CD4-positive, alpha-beta T cell treated with Interferon alpha-2 for 1 hour (primary cell): ENCODE results near the gene MACROD2.

Experiments used
- DNase-seq, 2 donors: peaks; one replicate each; pipeline ENCODE4 v3.0.0-alpha.2; 2020 to 2022

Gene MACROD2

DNA sequence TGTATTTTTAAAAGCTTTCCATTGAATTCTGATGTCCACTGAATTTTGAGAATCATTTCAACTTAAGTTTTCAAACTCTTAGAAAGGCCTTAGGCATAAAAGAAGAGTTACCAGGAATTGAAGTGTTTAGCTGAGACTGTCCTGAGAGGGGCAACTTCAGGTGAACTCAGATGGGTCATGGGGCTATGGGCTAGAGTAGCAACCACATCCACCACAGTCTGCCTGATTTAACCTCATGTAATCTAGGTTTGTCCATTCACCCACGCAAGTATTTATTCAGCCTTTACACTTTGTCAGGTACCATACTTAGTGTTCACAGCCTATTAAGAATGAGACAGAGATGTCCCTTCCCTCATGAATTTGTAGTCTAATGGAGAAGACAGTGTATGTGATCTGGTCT is 2076.9 kb downstream of the MACROD2 start:
- DNase-seq, result no peak

DNA sequence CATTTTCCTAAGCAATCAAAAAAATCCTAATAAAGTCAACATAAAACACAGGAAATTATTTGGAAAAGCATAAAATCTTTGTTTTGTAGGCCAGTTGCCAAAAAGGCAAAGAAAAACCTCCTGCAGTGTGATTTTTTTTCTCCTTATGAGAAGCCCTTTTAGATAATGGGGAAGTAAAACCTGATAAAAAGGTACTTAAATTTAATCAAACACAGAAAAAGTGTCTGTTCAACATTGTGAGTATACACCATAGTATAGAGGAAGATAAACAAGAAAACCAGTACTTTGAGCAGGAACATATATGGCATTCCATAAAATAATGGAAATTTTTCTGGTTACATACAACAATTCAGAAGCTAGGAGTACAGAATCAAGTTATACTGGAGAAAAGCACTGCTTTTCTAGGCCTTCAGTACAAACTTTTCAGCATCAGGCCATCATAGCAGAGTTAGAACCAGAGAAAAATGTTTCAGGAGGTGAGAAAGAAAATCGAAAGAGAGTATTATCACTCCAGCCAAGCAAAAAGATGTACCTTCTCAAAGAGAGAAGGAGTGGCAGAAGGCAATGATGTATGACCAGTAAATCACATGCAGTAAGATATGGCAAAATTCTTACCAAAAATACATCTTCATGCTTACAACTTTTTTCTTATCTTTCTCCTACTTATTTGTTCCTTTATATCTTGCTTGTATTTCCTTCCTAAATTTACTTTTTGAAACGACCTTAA is 2083.0 kb downstream of the MACROD2 start:
- DNase-seq, result no peak

DNA sequence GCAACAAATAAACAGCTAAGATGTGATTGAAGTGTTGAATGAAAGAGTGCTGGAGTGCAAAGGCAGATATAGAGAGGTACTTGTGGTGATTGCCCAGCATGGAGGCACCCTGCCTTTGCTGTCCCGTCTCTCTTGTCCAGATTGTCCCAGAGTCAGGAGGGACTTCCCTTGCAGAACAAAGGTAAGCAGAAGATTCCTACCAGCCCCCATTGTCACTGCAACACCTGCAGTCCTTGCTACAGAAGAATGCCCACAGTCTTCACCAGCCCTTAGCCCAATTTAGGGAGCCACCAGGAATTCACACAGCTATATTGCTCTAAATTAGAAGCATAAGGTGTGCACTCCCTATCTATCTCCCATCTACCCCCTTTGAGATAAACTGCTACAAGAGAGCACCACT is 2086.1 kb downstream of the MACROD2 start:
- no peak for DNase-seq

DNA sequence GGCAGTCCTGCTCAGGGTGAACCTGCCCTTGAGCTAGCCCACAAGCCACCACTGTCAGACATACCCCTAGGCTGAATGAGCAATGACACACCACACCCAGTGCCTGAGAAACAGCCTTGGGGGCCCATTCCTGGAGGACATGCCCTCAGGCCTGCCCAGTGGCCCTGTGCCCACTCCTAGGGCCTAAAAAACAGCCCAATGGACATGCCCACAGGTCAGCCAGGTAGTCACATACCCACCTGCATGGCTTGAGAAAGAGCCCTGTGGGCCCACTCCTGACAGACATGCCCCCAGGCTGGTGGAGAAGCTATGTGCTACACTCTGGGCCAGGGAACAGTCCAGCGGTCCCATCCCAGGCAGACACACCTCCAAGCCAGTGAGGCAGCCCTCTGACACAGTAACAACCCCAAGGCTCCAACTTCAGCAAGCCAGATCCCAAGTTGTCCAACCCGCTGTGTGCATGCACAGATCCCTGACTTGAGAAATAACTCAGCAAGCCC is 2086.8 kb downstream of the MACROD2 start:
- no peak for DNase-seq

DNA sequence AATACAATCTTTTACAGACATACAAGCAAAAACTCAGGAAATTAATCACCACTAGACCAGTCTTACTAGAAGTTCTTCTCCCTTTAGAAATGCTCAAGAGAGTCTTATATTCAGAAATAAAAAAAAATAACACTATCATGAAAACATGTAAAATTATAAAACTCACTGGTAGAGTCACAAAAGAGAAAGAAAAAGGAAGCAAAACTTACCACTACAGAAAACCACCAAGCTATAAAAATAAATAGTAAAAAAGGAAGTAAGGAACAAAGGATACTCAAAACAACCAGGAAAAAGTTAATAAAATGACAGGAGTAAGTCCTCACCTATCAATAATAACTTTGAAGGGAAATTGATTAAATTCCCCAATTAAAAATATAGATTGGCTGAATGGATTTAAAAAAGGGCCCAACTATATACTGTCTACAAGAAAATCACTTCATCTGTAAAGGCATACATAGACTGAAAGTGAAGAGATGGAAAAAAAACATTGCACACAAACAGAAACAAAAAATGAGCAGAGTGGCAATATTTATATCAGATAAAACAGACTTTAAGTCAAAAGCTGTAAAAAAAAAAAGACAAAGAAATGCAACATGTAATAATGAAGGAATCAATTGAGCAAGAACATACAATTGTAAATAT is 2088.4 kb downstream of the MACROD2 start:
- no peak for DNase-seq

DNA sequence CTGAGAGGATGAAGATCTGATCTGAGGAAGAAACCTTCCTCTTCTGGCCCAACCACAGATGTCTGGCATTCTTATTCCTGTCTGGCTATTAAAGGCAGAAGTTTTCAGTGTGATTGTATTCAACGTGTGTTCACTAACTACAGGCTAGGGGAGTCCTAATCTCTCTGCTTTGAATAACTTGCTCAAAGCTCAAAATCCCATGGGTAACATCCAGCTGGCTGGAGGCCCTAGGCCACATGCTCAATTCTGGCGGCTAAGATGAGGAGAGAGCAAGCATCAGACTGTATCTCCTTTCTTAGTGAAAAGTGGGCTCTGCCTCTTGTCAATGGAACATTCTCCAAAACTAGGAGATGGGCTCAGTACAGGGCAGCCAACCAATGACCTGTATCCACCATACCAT is 2099.9 kb downstream of the MACROD2 start:
- no peak for DNase-seq

DNA sequence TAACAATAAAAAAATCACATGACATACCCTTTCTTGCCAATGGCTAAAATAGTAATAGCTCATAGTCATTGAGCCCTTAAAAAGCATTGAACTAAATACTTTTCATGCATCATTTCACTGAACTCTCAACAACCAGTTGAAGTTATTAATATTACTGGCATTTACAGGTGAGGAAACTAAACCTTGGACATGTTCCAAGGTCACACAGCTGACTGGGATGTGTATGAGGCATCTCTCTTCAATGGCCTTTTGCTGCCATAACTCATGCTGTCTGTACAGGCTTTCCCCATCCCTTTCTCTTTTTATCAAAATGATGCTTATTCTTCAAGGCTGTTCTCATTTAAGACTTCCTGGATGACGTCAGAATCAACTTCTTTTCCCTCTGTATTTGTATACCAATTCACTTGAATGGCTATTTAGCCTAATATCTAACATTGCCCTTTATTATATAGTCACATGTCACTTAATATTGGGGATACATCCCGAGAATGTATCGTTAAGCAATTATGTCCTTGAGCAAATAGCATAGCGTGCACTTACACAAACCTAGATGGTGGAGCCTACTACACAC is 2101.5 kb downstream of the MACROD2 start:
- DNase-seq, result no peak

DNA sequence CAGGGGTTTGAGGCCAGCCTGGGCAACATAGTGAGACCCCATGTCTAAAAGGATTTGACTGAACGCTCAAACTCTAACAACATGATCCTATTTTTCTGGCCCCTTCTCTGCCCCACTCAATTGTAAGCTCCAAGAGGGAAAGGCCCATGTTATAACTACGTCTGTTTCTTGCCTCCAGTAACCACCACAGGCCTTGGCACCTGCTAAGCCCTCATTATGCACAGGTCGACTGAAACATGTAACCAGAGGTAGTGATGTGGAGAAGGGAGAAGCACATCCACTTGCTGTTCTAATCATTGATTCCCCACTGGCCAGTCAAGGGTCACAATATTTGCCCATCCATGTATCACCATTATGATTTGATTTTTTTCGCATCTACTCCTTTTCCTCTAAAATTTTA is 2102.5 kb downstream of the MACROD2 start:
- DNase-seq, result no peak

DNA sequence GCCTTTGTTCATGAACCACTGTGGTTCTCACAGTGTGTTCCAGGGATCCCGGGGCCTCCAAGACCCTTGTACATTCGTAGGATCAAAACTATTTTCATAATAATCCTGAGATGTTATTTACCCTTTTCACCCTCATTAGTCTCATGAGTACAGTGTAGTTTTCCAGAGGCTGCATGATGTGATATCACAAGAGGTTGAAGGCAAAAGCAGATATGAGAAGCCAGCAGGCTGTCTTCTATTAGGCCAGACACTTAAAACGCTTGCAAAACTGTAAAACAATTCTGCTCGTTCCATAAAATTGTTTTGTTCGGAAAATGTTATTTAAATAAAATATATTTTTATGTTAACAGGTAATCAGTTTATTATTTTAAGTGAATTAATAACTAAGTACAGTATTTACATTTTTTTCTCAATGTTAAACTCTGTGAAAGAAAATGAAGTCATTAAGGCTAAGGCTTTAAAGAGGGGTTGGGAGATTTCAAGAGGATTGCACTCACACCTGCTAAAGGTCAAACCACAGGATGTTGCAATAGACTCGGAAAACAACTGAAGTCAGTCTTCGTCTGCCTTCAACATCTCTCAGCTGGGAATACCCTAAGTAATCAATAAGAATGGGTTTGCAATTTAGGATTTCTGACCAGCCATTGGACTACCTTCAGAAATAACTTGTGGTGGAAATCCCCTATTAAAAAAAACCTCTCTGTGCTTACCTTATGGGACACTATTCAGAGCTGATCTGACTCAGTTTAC is 2103.7 kb downstream of the MACROD2 start:
- DNase-seq, result no peak

DNA sequence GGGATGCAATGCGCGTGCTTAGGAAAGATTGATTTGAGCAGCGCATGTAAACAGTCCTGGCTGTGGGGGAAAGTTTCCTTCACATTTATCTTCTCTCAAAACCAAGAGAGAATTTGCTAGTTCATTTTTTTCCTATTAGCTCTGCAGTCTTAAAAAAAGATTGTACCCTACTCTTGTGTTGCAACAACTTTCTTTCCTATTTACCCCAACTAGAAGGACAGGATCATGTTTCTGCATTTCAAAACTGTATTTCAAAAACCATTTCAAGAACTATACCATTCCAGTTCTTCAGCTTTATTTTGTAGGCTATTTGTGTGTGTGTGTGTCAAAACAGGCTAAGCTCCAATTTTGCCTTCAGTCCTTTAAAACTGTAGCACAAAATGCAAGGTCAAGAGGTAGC is 2104.8 kb downstream of the MACROD2 start:
- DNase-seq, result no peak

DNA sequence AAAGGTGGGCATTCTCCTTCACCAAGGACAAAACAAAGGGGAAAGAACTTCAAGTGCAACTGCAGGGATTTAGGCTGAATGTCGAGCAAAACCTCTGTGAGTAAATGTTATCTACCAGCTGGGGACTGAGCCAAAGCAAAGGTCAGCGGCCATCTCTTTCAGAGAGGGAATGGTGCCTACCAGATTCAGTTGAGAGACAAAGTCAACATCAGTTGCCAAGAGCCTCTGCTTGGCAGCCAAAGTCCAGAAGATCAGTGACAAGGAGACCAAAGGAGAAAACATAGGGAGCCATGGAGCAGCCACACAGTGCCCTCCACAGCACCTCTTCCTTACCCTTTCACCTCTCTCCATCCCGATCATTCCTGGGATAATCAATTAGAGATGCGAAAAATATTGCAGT is 2105.5 kb downstream of the MACROD2 start:
- no peak for DNase-seq
